Endodermal cell (in vitro differentiated cells): ENCODE data around the gene PIAS4. TPM values are rescaled to one million over a fixed set of nuclear protein-coding genes. Genes with fewer than 3 reads are reported as not detected.

Source experiments
- DNase-seq: peaks from one replicate; pipeline ENCODE4 v3.0.0-alpha.2; 2017
- H3K27ac ChIP-seq: 2 replicates; pipeline ENCODE4 v1.5.1; 2013; ENCODE audit warnings: mild to moderate bottlenecking, low read depth, low read length, moderate library complexity
- H3K27me3 ChIP-seq: 2 replicates; pipeline ENCODE4 v1.6.1; 2013; ENCODE audit warnings: mild to moderate bottlenecking, low read length, moderate library complexity; ENCODE audit not compliant: insufficient read depth, control insufficient read depth, poor library complexity, severe bottlenecking
- H3K36me3 ChIP-seq: 2 replicates; pipeline ENCODE4 v1.7.0; 2013; ENCODE audit warnings: mild to moderate bottlenecking, low read length, moderate library complexity; ENCODE audit not compliant: control insufficient read depth, insufficient read depth
- H3K4me1 ChIP-seq: one replicate; pipeline ENCODE4 v1.7.0; 2013; ENCODE audit warnings: low read length; ENCODE audit not compliant: control insufficient read depth, insufficient read depth
- H3K4me3 ChIP-seq: 2 replicates; pipeline ENCODE4 v1.5.1; 2013; ENCODE audit warnings: mild to moderate bottlenecking, low read length, moderate library complexity
- H3K9ac ChIP-seq: 2 replicates; pipeline ENCODE4 v1.6.1; 2013; ENCODE audit warnings: mild to moderate bottlenecking, low read length, moderate library complexity; ENCODE audit not compliant: poor library complexity, severe bottlenecking; ENCODE audit errors: extremely low read depth
- H3K9me3 ChIP-seq: 2 replicates; pipeline ENCODE4 v1.6.1; 2013; ENCODE audit warnings: mild to moderate bottlenecking, low read length, moderate library complexity; ENCODE audit not compliant: control insufficient read depth
- H3K27ac Mint-ChIP-seq: 2 replicates; pipeline ENCODE4 v1.8.0; 2020; ENCODE audit warnings: mixed read lengths
- H3K27me3 Mint-ChIP-seq: 2 replicates; pipeline ENCODE4 v1.8.0; 2021; ENCODE audit warnings: mild to moderate bottlenecking, mixed read lengths; ENCODE audit not compliant: insufficient read depth
- H3K36me3 Mint-ChIP-seq: 2 replicates; pipeline ENCODE4 v1.8.0; 2020; ENCODE audit warnings: low read depth, mixed read lengths
- H3K4me1 Mint-ChIP-seq: 2 replicates; pipeline ENCODE4 v1.8.0; 2020; ENCODE audit warnings: mixed read lengths
- H3K4me3 Mint-ChIP-seq: 2 replicates; pipeline ENCODE4 v1.8.0; 2020; ENCODE audit warnings: mild to moderate bottlenecking, moderate library complexity, mixed read lengths
- H3K9me3 Mint-ChIP-seq: 2 replicates; pipeline ENCODE4 v1.8.0; 2020; ENCODE audit warnings: mild to moderate bottlenecking, mixed read lengths
- CTCF ChIP-seq: fragments of 200-600 bp; sonication (generic); conservative IDR thresholded peaks from 2 replicates; pipeline ENCODE4 v1.5.0; 2021; ENCODE audit warnings: antibody characterized with exemption, mild to moderate bottlenecking
- WGBS, 2 experiments: methylation state at CpG; one replicate each; pipeline versions ENCODE4 v1.1.5 to v1.1.7; 2013; ENCODE audit warnings: missing lambda C conversion rate in 2 of 2, mixed read lengths in 1 of 2; ENCODE audit not compliant: insufficient coverage in 1 of 2, insufficient read length in 1 of 2; 5-methylcytosine and 5-hydroxymethylcytosine counted together
- total RNA-seq, 2 donors: library from RNA; stranded (reverse); fragmentation: NEBNext Ultra II Directional in 1 of 2; extraction: Animal tissue kit (Norgen Biotek cat#: 25700) in 1 of 2; gene quantifications; 2 replicates in 1 of 2; 3 replicates in 1 of 2; pipeline ENCODE4 v1.2.1, GENCODE V29; 2021

The PIAS4 gene
- total RNA-seq, 2 donors from 2014 or later, result 57.5 to 58.1 TPM

DNA sequence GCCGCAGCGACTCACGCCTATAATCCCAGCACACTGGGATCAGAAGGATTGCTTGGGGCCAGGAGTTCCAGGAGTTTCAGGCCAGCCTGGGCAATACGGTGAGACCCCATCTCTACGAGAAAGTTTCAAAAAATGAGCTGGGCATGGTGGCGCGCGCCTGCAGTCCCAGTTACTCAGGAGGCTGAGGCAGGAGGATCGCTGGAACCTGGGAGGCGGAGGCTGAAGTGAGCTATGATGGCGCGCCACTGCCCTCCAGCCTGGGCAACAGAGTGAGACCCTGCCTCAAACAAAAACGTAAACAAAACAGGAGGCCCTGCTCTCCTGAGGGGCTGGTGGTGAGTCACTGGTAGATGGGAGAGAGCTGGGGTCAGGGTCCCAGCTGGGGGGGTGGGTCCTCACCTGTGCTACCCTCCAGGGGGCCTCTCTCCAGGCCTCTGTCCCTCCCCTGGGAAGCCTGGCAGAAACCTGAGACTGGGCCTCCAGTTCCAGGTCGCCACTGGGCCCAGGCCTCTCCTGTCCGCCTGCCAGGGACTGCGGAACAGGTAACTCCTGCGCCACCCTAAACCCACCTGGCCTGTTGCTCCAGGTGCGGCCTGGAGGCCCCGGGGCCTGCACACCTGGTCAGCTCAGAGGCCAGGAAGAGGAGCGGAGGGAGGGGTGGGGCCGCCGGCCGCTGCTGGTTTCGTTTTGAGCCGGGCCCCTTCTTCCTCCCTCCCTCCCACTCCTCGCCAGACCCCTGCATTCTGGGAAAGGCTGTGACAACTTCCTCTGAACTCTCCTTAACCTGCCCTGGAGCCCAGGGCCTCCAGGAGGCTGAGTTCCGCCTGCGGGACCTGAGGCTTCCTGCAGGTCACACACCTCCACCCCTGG, 76.4 kb downstream of the PIAS4 start:
- DNase-seq, result no peak
- Mint-ChIP-seq H3K27me3 (no peaks in the 10 kb centered on the region), H3K4me1 (no peaks in the 10 kb centered on the region), H3K4me3 (no peak overlapping the region), H3K9me3 (no peaks in the 10 kb centered on the region), H3K36me3 (no peaks in the 10 kb centered on the region), H3K27ac (no peak overlapping the region)
- no peaks in the 10 kb centered on the region for H3K27me3 ChIP-seq
- no peaks in the 10 kb centered on the region for H3K9me3 ChIP-seq
- no peak overlapping the region for H3K9ac ChIP-seq
- H3K4me3 ChIP-seq, result no peak overlapping the region
- no peaks in the 10 kb centered on the region for H3K4me1 ChIP-seq
- no peak overlapping the region for H3K27ac ChIP-seq
- TF ChIP-seq CTCF, result no peak
- H3K36me3 ChIP-seq, result peaks cover under 1% of the 10 kb centered on the region
- WGBS, 2 experiments, result 86 to 90% methylated on average over 15 to 28 of the region's 28 CpGs

DNA sequence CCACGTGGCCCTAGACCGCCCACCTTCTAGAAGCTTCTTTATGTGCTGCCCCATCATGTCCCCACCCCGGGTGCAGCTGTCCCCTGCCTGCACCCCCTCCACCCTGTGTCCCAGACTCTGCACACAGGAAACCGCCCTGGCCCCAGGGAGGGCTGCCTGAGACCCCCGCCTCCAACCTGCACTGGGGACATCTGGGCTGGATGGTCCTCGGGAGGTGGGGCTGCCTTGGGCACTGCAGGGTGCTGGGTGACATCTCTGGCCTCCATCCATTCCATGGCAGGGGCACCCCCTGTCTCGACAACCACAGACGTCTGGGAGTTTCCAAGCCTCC, 77.0 kb downstream of the PIAS4 start:
- H3K27me3 Mint-ChIP-seq, result no peaks in the 10 kb centered on the region
- Histone ChIP-seq H3K4me1 (no peaks in the 10 kb centered on the region), H3K27ac (no peak overlapping the region), H3K9ac (no peak overlapping the region), H3K4me3 (no peak overlapping the region), H3K9me3 (no peaks in the 10 kb centered on the region), H3K27me3 (no peaks in the 10 kb centered on the region), H3K36me3 (peaks cover 7% of the 10 kb centered on the region)
- 79 to 88% methylated on average over 4 to 8 of the region's 8 CpGs for WGBS, 2 experiments
- no peak for DNase-seq
- H3K9me3 Mint-ChIP-seq, result no peaks in the 10 kb centered on the region
- no peak overlapping the region for H3K4me3 Mint-ChIP-seq
- no peak for TF ChIP-seq CTCF
- no peak overlapping the region for H3K27ac Mint-ChIP-seq
- H3K4me1 Mint-ChIP-seq, result no peaks in the 10 kb centered on the region
- no peaks in the 10 kb centered on the region for H3K36me3 Mint-ChIP-seq

- H3K27me3 Mint-ChIP-seq, result no peaks in the 10 kb centered on the region
- TF ChIP-seq CTCF, result no peak
- Histone ChIP-seq H3K4me1 (no peaks in the 10 kb centered on the region), H3K27me3 (no peaks in the 10 kb centered on the region), H3K9me3 (no peaks in the 10 kb centered on the region), H3K36me3 (peaks cover 13% of the 10 kb centered on the region), H3K4me3 (no peak overlapping the region), H3K27ac (no peak overlapping the region), H3K9ac (no peak overlapping the region)
- WGBS, 2 experiments, result 87 to 89% methylated on average over 11 to 17 of the region's 17 CpGs
- H3K36me3 Mint-ChIP-seq, result peaks cover 3% of the 10 kb centered on the region
- H3K9me3 Mint-ChIP-seq, result no peaks in the 10 kb centered on the region
- no peaks in the 10 kb centered on the region for H3K4me1 Mint-ChIP-seq
- H3K4me3 Mint-ChIP-seq, result no peak overlapping the region
- no peak for DNase-seq
- no peak overlapping the region for H3K27ac Mint-ChIP-seq
Observed at GRCh38 chr19:4086411-4086867, 78.9 kb downstream of the PIAS4 start.
